Lung (tissue), 12 donors: ENCODE data around the gene GTF2H4. TPM values are rescaled to one million over a fixed set of nuclear protein-coding genes. Genes with fewer than 3 reads are reported as not detected.

Experiments
- ATAC-seq: fragments of 200-7000 bp; cut with Tn5 transposase; one replicate; pipeline ENCODE4 v1.9.1; 2020; ENCODE audit warnings: moderate number of reproducible peaks; ENCODE audit not compliant: insufficient read depth, low FRiP score
- DNase-seq, 3 donors: peaks; one replicate each; pipeline ENCODE4 v3.0.0-alpha.2; 2013 to 2017
- H3K27ac ChIP-seq, 2 donors: one replicate each; pipeline ENCODE4 v1.5.1; 2013; ENCODE audit warnings: mild to moderate bottlenecking in 2 of 2, moderate library complexity in 2 of 2, control low read depth in 1 of 2, inconsistent platforms in 1 of 2, low read depth in 1 of 2, low read length in 1 of 2
- H3K27me3 ChIP-seq, 3 donors: one replicate each; pipeline ENCODE4 v1.5.1; 2013; ENCODE audit warnings: low read length in 2 of 3; ENCODE audit not compliant: control insufficient read depth in 3 of 3, insufficient read depth in 3 of 3
- H3K36me3 ChIP-seq, 4 donors: one replicate each; pipeline ENCODE4 v1.5.1; 2013; ENCODE audit warnings: low read length in 4 of 4, mild to moderate bottlenecking in 1 of 4, moderate library complexity in 1 of 4; ENCODE audit not compliant: control insufficient read depth in 4 of 4, insufficient read depth in 4 of 4
- H3K4me1 ChIP-seq, 5 donors: one replicate each; pipeline ENCODE4 v1.5.1; 2013; ENCODE audit warnings: low read length in 5 of 5, mild to moderate bottlenecking in 2 of 5, moderate library complexity in 1 of 5; ENCODE audit not compliant: control insufficient read depth in 5 of 5, insufficient read depth in 5 of 5
- H3K4me3 ChIP-seq: one replicate; pipeline ENCODE4 v1.5.1; 2013; ENCODE audit warnings: mild to moderate bottlenecking, control low read depth, moderate library complexity
- H3K9ac ChIP-seq, 2 donors: one replicate each; pipeline ENCODE4 v1.5.1; 2013; ENCODE audit warnings: low read length in 2 of 2, control low read depth in 1 of 2; ENCODE audit not compliant: insufficient read depth in 1 of 2
- H3K9me3 ChIP-seq, 4 donors: one replicate each; pipeline ENCODE4 v1.5.1; 2013; ENCODE audit warnings: low read length in 3 of 4, mild to moderate bottlenecking in 1 of 4, moderate library complexity in 1 of 4; ENCODE audit not compliant: control insufficient read depth in 4 of 4, insufficient read depth in 3 of 4
- WGBS, 2 donors: extraction: QIAGEN DNeasy Blood & Tissue Kit; methylation state at CpG; one replicate each; pipeline ENCODE4 v1.1.7; 2013; 5-methylcytosine and 5-hydroxymethylcytosine counted together
- polyA plus RNA-seq, 2 donors: library from polyadenylated mRNA; stranded (reverse); fragments of 200-250 nt; gene quantifications; one replicate each; pipeline ENCODE4 v1.2.1, GENCODE V29; 2013
- total RNA-seq, 2 donors: library from RNA; depleted of rRNA in 1 of 2; stranded (reverse); fragments of >200 nt in 1 of 2; gene quantifications; one replicate each; pipeline ENCODE4 v1.2.1, GENCODE V29; 2014 to 2021
- TF ChIP-seq, protein P1 (sequence below): IDR thresholded peaks from 2 replicates; pipeline ENCODE4 v1.5.1; 2012; ENCODE audit warnings: mild to moderate bottlenecking; ENCODE audit errors: control extremely low read depth, extremely low read depth
- donor health status: control.
- donor health status: control.
- donor health status: Bipolar disorder and iron deficiency.
- donor health status: healthy.
- donor health status: DM: yes; HTN: yes; CAD: no.

GTF2H4 gene
- total and polyA plus RNA-seq, 4 donors: 25.3 to 37.2 (median 31.1) TPM

GRCh38 chr6:30912746-30913520, 4.9 kb downstream of the GTF2H4 start:
- Histone ChIP-seq H3K36me3 (peaks cover 0 to 17% (median 13%) of the 10 kb centered on the region in 4 donors), H3K4me3 (no peak overlapping the region), H3K9ac (no peak overlapping the region), H3K27ac (no peak overlapping the region), H3K9me3 (no peaks in the 10 kb centered on the region), H3K27me3 (no peaks in the 10 kb centered on the region), H3K4me1 (peaks cover 0 to 31% (median 23%) of the 10 kb centered on the region in 5 donors)
- ATAC-seq (no peak), DNase-seq (no peak)
- 89 to 92% methylated on average over 8 of the region's 8 CpGs for WGBS, 2 donors
- TF ChIP-seq, protein P1, sequence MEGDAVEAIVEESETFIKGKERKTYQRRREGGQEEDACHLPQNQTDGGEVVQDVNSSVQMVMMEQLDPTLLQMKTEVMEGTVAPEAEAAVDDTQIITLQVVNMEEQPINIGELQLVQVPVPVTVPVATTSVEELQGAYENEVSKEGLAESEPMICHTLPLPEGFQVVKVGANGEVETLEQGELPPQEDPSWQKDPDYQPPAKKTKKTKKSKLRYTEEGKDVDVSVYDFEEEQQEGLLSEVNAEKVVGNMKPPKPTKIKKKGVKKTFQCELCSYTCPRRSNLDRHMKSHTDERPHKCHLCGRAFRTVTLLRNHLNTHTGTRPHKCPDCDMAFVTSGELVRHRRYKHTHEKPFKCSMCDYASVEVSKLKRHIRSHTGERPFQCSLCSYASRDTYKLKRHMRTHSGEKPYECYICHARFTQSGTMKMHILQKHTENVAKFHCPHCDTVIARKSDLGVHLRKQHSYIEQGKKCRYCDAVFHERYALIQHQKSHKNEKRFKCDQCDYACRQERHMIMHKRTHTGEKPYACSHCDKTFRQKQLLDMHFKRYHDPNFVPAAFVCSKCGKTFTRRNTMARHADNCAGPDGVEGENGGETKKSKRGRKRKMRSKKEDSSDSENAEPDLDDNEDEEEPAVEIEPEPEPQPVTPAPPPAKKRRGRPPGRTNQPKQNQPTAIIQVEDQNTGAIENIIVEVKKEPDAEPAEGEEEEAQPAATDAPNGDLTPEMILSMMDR: no peak

DNA sequence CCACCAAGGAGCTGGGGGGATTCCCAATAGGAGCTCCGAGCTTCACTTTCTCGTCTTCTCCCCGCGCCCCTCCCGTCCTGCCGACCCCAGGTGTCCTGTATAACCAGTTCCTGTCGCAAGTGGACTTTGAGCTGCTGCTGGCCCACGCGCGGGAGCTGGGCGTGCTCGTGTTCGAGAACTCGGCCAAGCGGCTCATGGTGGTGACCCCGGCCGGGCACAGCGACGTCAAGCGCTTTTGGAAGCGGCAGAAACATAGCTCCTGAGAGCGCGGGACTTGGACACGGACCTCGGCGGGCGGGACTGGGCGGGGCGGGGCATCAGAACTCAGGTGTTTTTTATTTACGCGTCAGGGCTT, 5.7 kb downstream of the GTF2H4 start:
- ATAC-seq: peak; percentile 10
- WGBS, 2 donors: 10 to 12% methylated on average over 31 of the region's 31 CpGs
- DNase-seq: no peak
- Histone ChIP-seq H3K4me3 (peak overlapping the region; percentile 29), H3K4me1 (peaks cover 0 to 29% (median 21%) of the 10 kb centered on the region in 5 donors), H3K9ac (peak overlapping the region in 1 of 2 donors; percentile 44), H3K36me3 (peaks cover 0 to 17% (median 14%) of the 10 kb centered on the region in 4 donors), H3K9me3 (no peaks in the 10 kb centered on the region), H3K27me3 (no peaks in the 10 kb centered on the region), H3K27ac (peak overlapping the region; percentile 86 to 95)
- TF ChIP-seq, protein P1: no peak

DNA sequence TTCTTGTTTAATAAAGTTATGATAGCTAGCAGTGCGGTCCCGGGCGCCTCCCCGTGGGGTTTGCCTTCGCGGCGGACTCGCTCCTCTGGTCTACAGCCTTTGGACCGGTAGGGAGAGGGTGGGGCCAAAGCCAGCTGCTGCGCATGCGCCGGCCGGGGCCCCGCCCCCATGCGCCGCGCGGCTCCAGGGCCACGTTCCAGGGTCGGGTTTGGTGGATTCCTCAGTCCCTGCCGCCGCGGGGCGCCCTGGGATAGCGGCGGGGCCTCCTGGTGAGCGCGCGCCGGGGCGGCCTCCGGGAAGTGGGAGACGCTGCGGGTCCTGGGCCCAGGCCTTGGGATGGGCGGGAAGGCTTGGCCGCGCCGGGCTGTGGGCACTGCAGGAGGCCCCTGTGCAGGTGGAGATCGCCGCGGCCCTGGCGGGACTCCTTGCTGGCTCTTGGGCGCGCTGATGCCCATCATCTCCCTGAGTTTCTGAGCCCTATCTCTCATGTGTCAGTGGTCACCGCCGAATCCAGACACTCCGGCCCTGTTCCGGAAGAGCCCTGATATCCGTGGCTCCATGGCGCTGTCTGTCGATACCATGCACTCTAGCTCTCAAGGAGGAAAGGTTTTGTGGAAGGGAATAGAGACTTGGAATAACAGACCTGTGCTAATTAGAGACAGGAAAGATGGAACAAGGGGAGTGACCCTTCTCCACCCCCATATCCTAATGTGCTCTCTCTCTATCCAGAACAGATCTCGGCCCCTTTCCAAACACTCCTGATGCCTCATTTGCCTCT, 6.3 kb downstream of the GTF2H4 start, which contains the start of gene VARS2:
TSS of gene VARS2 (plus strand) at position 163 of the 778 bp plus-strand sequence. CDS start at position 762, 599 bp downstream.
- Histone ChIP-seq H3K27ac (peak within 1 kb of the TSS; percentile 86 to 95), H3K9me3 (no peaks in the 10 kb centered on the region), H3K36me3 (peaks cover 0 to 15% (median 14%) of the 10 kb centered on the region in 4 donors), H3K9ac (peak within 1 kb of the TSS; percentile 65 to 69), H3K4me3 (peak within 1 kb of the TSS; percentile 57), H3K4me1 (peaks cover 0 to 23% (median 16%) of the 10 kb centered on the region in 5 donors), H3K27me3 (no peaks in the 10 kb centered on the region)
- ATAC-seq (peak; percentile 97), DNase-seq (peak; percentile 96 to 97 (median 97))
- TF ChIP-seq, protein P1: no peak
- WGBS, 2 donors: 1% methylated on average over 41 to 52 of the region's 52 CpGs
